Natural killer cell (primary cell): ENCODE results near the gene COL11A2. TPM values are rescaled to one million over a fixed set of nuclear protein-coding genes. Genes with fewer than 3 reads are reported as not detected.

Experiments used
- ATAC-seq, 3 donors: fragments of 150-1000 bp in 2 of 3; fragments of 200-7000 bp in 1 of 3; cut with Tn5 transposase; 1 replicate in 1 of 3; 2 replicates in 2 of 3; pipeline ENCODE4 v1.10.0; 2021; ENCODE audit warnings: mild to moderate bottlenecking in 2 of 3, moderate library complexity in 2 of 3
- DNase-seq, 2 donors: peaks; one replicate each; pipeline versions ENCODE4 v3.0.0 to v3.0.0-alpha.2; 2013 to 2021; ENCODE audit warnings: mixed read lengths in 1 of 2
- H3K27ac ChIP-seq: one replicate; pipeline ENCODE4 v1.5.1; 2013; ENCODE audit warnings: mild to moderate bottlenecking, low read length
- H3K27me3 ChIP-seq: one replicate; pipeline ENCODE4 v1.6.1; 2013; ENCODE audit warnings: low read length; ENCODE audit not compliant: control insufficient read depth, insufficient read depth
- H3K36me3 ChIP-seq: one replicate; pipeline ENCODE4 v1.6.1; 2013; ENCODE audit warnings: low read length; ENCODE audit not compliant: control insufficient read depth, insufficient read depth
- H3K4me1 ChIP-seq: one replicate; pipeline ENCODE4 v1.6.1; 2013; ENCODE audit warnings: low read length; ENCODE audit not compliant: control insufficient read depth, insufficient read depth
- H3K4me3 ChIP-seq: one replicate; pipeline ENCODE4 v1.5.1; 2013; ENCODE audit warnings: low read length
- H3K9me3 ChIP-seq: one replicate; pipeline ENCODE4 v1.6.1; 2013; ENCODE audit warnings: low read length; ENCODE audit not compliant: control insufficient read depth, insufficient read depth
- H3K27ac Mint-ChIP-seq, 2 donors: one replicate each; pipeline ENCODE4 v1.8.0; 2022; ENCODE audit warnings: mild to moderate bottlenecking in 2 of 2, mixed read lengths in 2 of 2, moderate library complexity in 1 of 2
- H3K27me3 Mint-ChIP-seq, 2 donors: one replicate each; pipeline ENCODE4 v1.8.0; 2022; ENCODE audit warnings: low read depth in 2 of 2, mixed read lengths in 2 of 2
- H3K36me3 Mint-ChIP-seq: one replicate; pipeline ENCODE4 v1.8.0; 2022; ENCODE audit warnings: mixed read lengths
- H3K4me1 Mint-ChIP-seq, 2 donors: one replicate each; pipeline ENCODE4 v1.8.0; 2022; ENCODE audit warnings: mixed read lengths in 2 of 2
- H3K4me3 Mint-ChIP-seq: one replicate; pipeline ENCODE4 v1.8.0; 2022; ENCODE audit warnings: mild to moderate bottlenecking, moderate library complexity, mixed read lengths
- H3K9me3 Mint-ChIP-seq, 2 donors: one replicate each; pipeline ENCODE4 v1.8.0; 2022; ENCODE audit warnings: mixed read lengths in 2 of 2
- CTCF ChIP-seq: fragments of 200-600 bp; IDR thresholded peaks from one replicate; pipeline ENCODE4 v1.8.0; 2022; ENCODE audit warnings: antibody characterized with exemption
- whole genome bisulfite sequencing: methylation state at CpG from one replicate; pipeline ENCODE4 v1.1.7; 2013; ENCODE audit warnings: missing lambda C conversion rate; ENCODE audit not compliant: insufficient coverage; 5-methylcytosine and 5-hydroxymethylcytosine counted together
- intact Hi-C: fragments of 100-400 bp; cut with micrococcal nuclease; formaldehyde crosslinking; loops from one replicate; pipeline ENCODE4 v1.14.2; 2022
- total RNA-seq, 4 donors: library from RNA; stranded (reverse); fragments of 120-200 nt in 1 of 4; gene quantifications; one replicate each; pipeline versions ENCODE4 v1.2.3 to v1.2.4, GENCODE V29; 2013 to 2022

The COL11A2 gene
- total RNA-seq, 3 donors from 2014 or later (not counting 1 experiment from before 2014, with no cell fraction given) = 0.93 to 2.0 (median 0.94) TPM

DNA sequence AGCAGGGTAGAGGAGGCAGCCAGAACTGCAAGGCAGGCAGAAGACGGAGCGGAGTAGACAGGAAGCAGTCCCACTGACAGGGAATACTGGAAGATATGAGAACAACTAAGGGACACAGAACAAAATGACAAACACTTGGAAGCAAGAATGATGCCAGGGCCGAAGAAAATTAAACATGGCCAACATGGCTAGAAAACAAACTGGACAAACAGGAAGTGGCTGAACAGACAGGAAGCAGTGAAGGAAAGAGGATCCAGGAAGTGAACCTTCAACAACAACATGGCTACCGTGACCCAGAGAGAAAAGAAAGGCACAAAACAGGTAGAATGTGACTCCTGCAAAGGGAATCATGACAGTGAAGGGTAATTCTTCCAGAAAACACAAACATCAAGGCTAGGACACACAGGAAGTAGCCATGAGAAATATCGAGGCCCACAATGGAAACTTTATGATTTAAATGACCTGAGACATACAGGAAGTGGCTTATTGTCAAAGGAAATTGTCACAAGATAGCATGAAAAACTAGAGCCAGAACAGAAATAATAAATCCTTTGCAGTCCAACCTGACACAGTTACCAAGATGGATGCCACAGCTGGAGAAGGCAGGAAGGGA, 9.1 kb downstream of the COL11A2 start:
- peaks cover 15 to 24% of the 10 kb centered on the region in 2 donors for H3K4me1 Mint-ChIP-seq
- H3K4me3 ChIP-seq = no peak overlapping the region

DNA sequence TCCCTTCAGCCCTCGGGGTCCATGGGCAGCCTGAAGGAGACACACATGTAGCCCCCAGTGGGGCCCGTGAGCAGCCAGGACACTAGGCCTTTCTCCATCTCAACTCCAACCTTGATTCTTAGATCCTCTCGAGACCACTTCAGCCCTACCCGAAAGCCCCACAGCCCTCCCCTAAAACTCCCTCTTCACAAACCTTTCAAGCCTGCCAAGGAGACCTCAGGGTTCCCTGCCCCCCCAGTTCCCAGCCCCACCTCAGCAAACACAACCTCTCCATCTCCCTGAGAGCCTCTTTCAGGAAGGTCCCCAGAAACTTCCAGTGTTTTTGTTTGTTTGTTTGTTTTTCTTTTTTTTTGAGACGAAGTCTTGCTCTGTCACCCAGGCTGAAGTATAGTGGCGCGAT, 11.1 kb downstream of the COL11A2 start:
- Histone ChIP-seq H3K4me3 (no peak overlapping the region), H3K36me3 (no peaks in the 10 kb centered on the region), H3K27me3 (peaks cover 7% of the 10 kb centered on the region), H3K4me1 (peaks cover 14% of the 10 kb centered on the region), H3K27ac (no peak overlapping the region), H3K9me3 (peaks cover 3% of the 10 kb centered on the region)
- H3K27ac Mint-ChIP-seq = peak overlapping the region; percentile 23 to 42
- WGBS = 93% methylated on average over 6 of the region's 7 CpGs
- H3K4me3 Mint-ChIP-seq = no peak overlapping the region
- ATAC-seq (no peak), DNase-seq (no peak)
- peaks cover 15 to 24% of the 10 kb centered on the region in 2 donors for H3K4me1 Mint-ChIP-seq
- no peak for TF ChIP-seq CTCF
- peaks cover 8 to 11% of the 10 kb centered on the region in 2 donors for H3K9me3 Mint-ChIP-seq
- peaks cover 13% of the 10 kb centered on the region for H3K36me3 Mint-ChIP-seq
- intact Hi-C loops = no loop called here
- peaks cover 7 to 16% of the 10 kb centered on the region in 2 donors for H3K27me3 Mint-ChIP-seq

More for the DNA sequence above, 9.1 kb downstream of the COL11A2 start:
- H3K9me3 Mint-ChIP-seq = peaks cover 8 to 11% of the 10 kb centered on the region in 2 donors
- no peaks in the 10 kb centered on the region for H3K36me3 ChIP-seq
- peak overlapping the region; percentile 64 for H3K4me3 Mint-ChIP-seq
- peaks cover 13% of the 10 kb centered on the region for H3K36me3 Mint-ChIP-seq
- intact Hi-C loops = no loop called here
- ATAC-seq (peak; percentile 37 to 78 (median 57)), DNase-seq (peak in 1 of 2 donors; percentile 35)
- H3K4me1 ChIP-seq = peaks cover 14% of the 10 kb centered on the region
- no peak for TF ChIP-seq CTCF
- peaks cover 11 to 22% of the 10 kb centered on the region in 2 donors for H3K27me3 Mint-ChIP-seq
- 66% methylated on average over 5 of the region's 5 CpGs for WGBS
- peak overlapping the region; percentile 83 to 90 for H3K27ac Mint-ChIP-seq
- peaks cover 3% of the 10 kb centered on the region for H3K9me3 ChIP-seq
- H3K27me3 ChIP-seq = peaks cover 7% of the 10 kb centered on the region
- H3K27ac ChIP-seq = peak overlapping the region; percentile 52

GRCh38 chr6:33178755-33179475, 13.4 kb downstream of the COL11A2 start:
- Histone ChIP-seq H3K4me3 (no peak overlapping the region), H3K36me3 (no peaks in the 10 kb centered on the region), H3K27ac (no peak overlapping the region), H3K4me1 (peaks cover 10% of the 10 kb centered on the region), H3K9me3 (peaks cover 3% of the 10 kb centered on the region), H3K27me3 (no peaks in the 10 kb centered on the region)
- TF ChIP-seq CTCF = no peak
- Mint-ChIP-seq H3K4me1 (peaks cover 15% of the 10 kb centered on the region in 2 donors), H3K4me3 (no peak overlapping the region), H3K27ac (no peak overlapping the region), H3K36me3 (peaks cover 13% of the 10 kb centered on the region), H3K27me3 (peaks cover 7 to 16% of the 10 kb centered on the region in 2 donors), H3K9me3 (peaks cover 8 to 11% of the 10 kb centered on the region in 2 donors)
- no peak for ATAC-seq
- 89% methylated on average over 8 of the region's 10 CpGs for WGBS
- intact Hi-C loops = no loop called here
- no peak for DNase-seq
